SK-N-SH (cell line): ENCODE measurements around the gene PPP1R12B.

Source experiments
- EP300 ChIP-seq, 2 experiments: IDR thresholded peaks; 2 replicates each; pipeline versions ENCODE4 v1.4.0 to v1.6.1; 2012; ENCODE audit warnings: borderline replicate concordance in 1 of 2, low read depth in 1 of 2, low read length in 1 of 2
- GABPA ChIP-seq: IDR thresholded peaks from 2 replicates; pipeline ENCODE4 v1.4.0; 2012; ENCODE audit warnings: low read depth, mild to moderate bottlenecking
- POLR2AphosphoS5 ChIP-seq: IDR thresholded peaks from 2 replicates; pipeline ENCODE4 v1.6.1; 2012; ENCODE audit warnings: low read depth, low read length
- RFX5 ChIP-seq: IDR thresholded peaks from 2 replicates; pipeline ENCODE4 v1.6.1; 2012; ENCODE audit warnings: mild to moderate bottlenecking, improper control_type of control experiment, low read length
- TF ChIP-seq, protein P1 (sequence below): fragments of 200-600 bp; sonication (generic); IDR thresholded peaks from 2 replicates; pipeline ENCODE4 v1.6.1; 2017; ENCODE audit warnings: antibody characterized with exemption, mild to moderate bottlenecking, moderate library complexity
- TF ChIP-seq, protein P2 (sequence below): fragments of 150-350 bp; IDR thresholded peaks from 2 replicates; pipeline ENCODE4 v1.6.1; 2017; ENCODE audit warnings: antibody characterized with exemption, low read length, low read depth, borderline replicate concordance
- TF ChIP-seq, protein P3 (sequence below): IDR thresholded peaks from 2 replicates; pipeline ENCODE4 v1.4.0; 2012; ENCODE audit warnings: low read depth

- TF ChIP-seq, protein P1, sequence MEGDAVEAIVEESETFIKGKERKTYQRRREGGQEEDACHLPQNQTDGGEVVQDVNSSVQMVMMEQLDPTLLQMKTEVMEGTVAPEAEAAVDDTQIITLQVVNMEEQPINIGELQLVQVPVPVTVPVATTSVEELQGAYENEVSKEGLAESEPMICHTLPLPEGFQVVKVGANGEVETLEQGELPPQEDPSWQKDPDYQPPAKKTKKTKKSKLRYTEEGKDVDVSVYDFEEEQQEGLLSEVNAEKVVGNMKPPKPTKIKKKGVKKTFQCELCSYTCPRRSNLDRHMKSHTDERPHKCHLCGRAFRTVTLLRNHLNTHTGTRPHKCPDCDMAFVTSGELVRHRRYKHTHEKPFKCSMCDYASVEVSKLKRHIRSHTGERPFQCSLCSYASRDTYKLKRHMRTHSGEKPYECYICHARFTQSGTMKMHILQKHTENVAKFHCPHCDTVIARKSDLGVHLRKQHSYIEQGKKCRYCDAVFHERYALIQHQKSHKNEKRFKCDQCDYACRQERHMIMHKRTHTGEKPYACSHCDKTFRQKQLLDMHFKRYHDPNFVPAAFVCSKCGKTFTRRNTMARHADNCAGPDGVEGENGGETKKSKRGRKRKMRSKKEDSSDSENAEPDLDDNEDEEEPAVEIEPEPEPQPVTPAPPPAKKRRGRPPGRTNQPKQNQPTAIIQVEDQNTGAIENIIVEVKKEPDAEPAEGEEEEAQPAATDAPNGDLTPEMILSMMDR: no peak
- no peak for TF ChIP-seq GABPA
- TF ChIP-seq EP300 (IDR thresholded peaks at IDR 0.05; ENCODE audit: borderline replicate concordance in 1 of 2, low read depth in 1 of 2, low read length in 1 of 2): no peak
- TF ChIP-seq, protein P2, sequence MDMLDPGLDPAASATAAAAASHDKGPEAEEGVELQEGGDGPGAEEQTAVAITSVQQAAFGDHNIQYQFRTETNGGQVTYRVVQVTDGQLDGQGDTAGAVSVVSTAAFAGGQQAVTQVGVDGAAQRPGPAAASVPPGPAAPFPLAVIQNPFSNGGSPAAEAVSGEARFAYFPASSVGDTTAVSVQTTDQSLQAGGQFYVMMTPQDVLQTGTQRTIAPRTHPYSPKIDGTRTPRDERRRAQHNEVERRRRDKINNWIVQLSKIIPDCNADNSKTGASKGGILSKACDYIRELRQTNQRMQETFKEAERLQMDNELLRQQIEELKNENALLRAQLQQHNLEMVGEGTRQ: no peak
- TF ChIP-seq POLR2AphosphoS5: no peak
- no peak for TF ChIP-seq RFX5
- TF ChIP-seq, protein P3, sequence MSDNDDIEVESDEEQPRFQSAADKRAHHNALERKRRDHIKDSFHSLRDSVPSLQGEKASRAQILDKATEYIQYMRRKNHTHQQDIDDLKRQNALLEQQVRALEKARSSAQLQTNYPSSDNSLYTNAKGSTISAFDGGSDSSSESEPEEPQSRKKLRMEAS: no peak
These were observed 236.4 kb downstream of the PPP1R12B start for GRCh38 chr1:202584707-202585589.
